HG03280 (cell line): ENCODE measurements around the gene COPZ1.
"Not testable (repeated sequence)": the region's sequence is repeated elsewhere in the genome, so short reads cannot be mapped to it uniquely, and the experiment has no call there.

Experiments
- ATAC-seq: cut with Tn5 transposase; IDR thresholded peaks from one replicate; pipeline ENCODE4 v1.9.1; 2021; ENCODE audit warnings: mild to moderate bottlenecking, moderate library complexity; ENCODE audit not compliant: unreplicated experiment

COPZ1 gene

GRCh38 chr12:54324617-54325441 is at the start of gene COPZ1:
COPZ1 (plus strand) TSS chr12:54325131; CDS start chr12:54325164, 33 bp downstream.
- ATAC-seq, result peak; percentile 98

GRCh38 chr12:54276368-54276767 is 48.6 kb upstream of the COPZ1 start:
- ATAC-seq, result no peak

GRCh38 chr12:54277823-54278276 is 47.1 kb upstream of the COPZ1 start:
- ATAC-seq, result no peak

- ATAC-seq, result no peak
Observed at GRCh38 chr12:54279227-54279631, 45.7 kb upstream of the COPZ1 start.

GRCh38 chr12:54279632-54280467 is 45.1 kb upstream of the COPZ1 start, which contains the start of gene CBX5:
CBX5 (minus strand) TSS chr12:54280122; CDS start chr12:54257650, 22,472 bp downstream.
- peak; percentile 68 for ATAC-seq

GRCh38 chr12:54280468-54281260 is 44.3 kb upstream of the COPZ1 start, which contains the start of gene HNRNPA1:
HNRNPA1 (plus strand) TSS chr12:54280726; CDS start chr12:54280808, 82 bp downstream.
- peak; percentile 86 for ATAC-seq

GRCh38 chr12:54281261-54281638 is 43.7 kb upstream of the COPZ1 start:
- ATAC-seq, result not testable (repeated sequence)

GRCh38 chr12:54281694-54282093 is 43.2 kb upstream of the COPZ1 start:
- not testable (repeated sequence) for ATAC-seq

GRCh38 chr12:54282949-54283593 is 41.9 kb upstream of the COPZ1 start:
- ATAC-seq, result no peak

GRCh38 chr12:54284070-54284780 is 40.7 kb upstream of the COPZ1 start:
- ATAC-seq, result not testable (repeated sequence)

- ATAC-seq, result no peak
Observed at GRCh38 chr12:54285150-54286041, 39.5 kb upstream of the COPZ1 start.

GRCh38 chr12:54286042-54287030 is 38.6 kb upstream of the COPZ1 start:
- no peak for ATAC-seq

GRCh38 chr12:54287261-54288157 is 37.4 kb upstream of the COPZ1 start:
- ATAC-seq, result no peak

- no peak for ATAC-seq
Observed at GRCh38 chr12:54292083-54292930, 32.6 kb upstream of the COPZ1 start.

GRCh38 chr12:54292931-54293241 is 32.0 kb upstream of the COPZ1 start:
- ATAC-seq, result no peak
